K562 (cell line): Measurements from ENCODE around the gene ANO2.

ENCODE experiments used
- CEBPB ChIP-seq: fragments of 450-650 bp; IDR thresholded peaks from 2 replicates; pipeline ENCODE4 v1.6.1; 2016; ENCODE audit warnings: missing genetic modification characterization, missing compliant biosample characterization
- CHD2 ChIP-seq: IDR thresholded peaks from 2 replicates; pipeline ENCODE4 v1.6.1; 2011; ENCODE audit warnings: low read depth, low read length
- GABPA ChIP-seq: fragments of 200-800 bp; sonication (Bioruptor generic); conservative IDR thresholded peaks from 2 replicates; pipeline ENCODE4 v1.6.1; 2016; ENCODE audit warnings: low read depth, missing genetic modification characterization, missing compliant biosample characterization
- KLF6 ChIP-seq: fragments of 250-450 bp; sonication (Bioruptor Pico); IDR thresholded peaks from 2 replicates; pipeline ENCODE4 v1.4.0; 2020; ENCODE audit warnings: mild to moderate bottlenecking, moderate library complexity, borderline replicate concordance
- NFE2L1 ChIP-seq: fragments of 450-650 bp; IDR thresholded peaks from 2 replicates; pipeline ENCODE4 v1.6.1; 2016; ENCODE audit warnings: missing genetic modification characterization, low read depth, mild to moderate bottlenecking, missing compliant biosample characterization, moderate library complexity, borderline replicate concordance
- POLR2A ChIP-seq: fragments of 450-650 bp; conservative IDR thresholded peaks from 2 replicates; pipeline ENCODE4 v1.6.1; 2016

DNA sequence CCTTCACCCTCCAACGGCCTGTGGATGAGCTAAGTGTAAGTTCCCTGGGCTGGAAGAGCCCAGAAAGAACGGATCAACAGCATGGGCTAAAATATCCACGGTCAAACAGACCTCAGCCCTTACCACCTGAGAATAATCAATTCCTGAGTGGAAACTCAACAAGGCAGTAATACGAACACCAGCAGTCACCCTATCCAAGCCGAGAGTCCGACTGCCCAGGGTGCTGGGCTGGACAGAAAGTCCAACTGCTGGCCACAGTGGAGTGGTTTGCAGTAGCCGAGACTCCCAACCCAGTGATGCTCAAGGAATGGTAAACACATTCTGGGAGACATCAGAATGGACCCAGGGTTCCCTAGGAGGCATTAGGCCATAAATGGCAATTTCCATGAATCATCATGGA, 36.8 kb downstream of the ANO2 start:
- TF ChIP-seq CHD2 (no peak), KLF6 (CRISPR knock-in tag) (no peak), NFE2L1 (tag) (no peak), CEBPB (tag) (no peak), GABPA (tag) (no peak), POLR2A (no peak)
